Natural killer cell (primary cell): ENCODE data around the gene SNX30. TPM values are rescaled to one million over a fixed set of nuclear protein-coding genes. Genes with fewer than 3 reads are reported as not detected.

Experiments
- ATAC-seq, 3 donors: fragments of 150-1000 bp in 2 of 3; fragments of 200-7000 bp in 1 of 3; cut with Tn5 transposase; 1 replicate in 1 of 3; 2 replicates in 2 of 3; pipeline ENCODE4 v1.10.0; 2021; ENCODE audit warnings: mild to moderate bottlenecking in 2 of 3, moderate library complexity in 2 of 3
- DNase-seq, 2 donors: peaks; one replicate each; pipeline versions ENCODE4 v3.0.0 to v3.0.0-alpha.2; 2013 to 2021; ENCODE audit warnings: mixed read lengths in 1 of 2
- H3K27ac ChIP-seq: one replicate; pipeline ENCODE4 v1.5.1; 2013; ENCODE audit warnings: mild to moderate bottlenecking, low read length
- H3K27me3 ChIP-seq: one replicate; pipeline ENCODE4 v1.6.1; 2013; ENCODE audit warnings: low read length; ENCODE audit not compliant: control insufficient read depth, insufficient read depth
- H3K36me3 ChIP-seq: one replicate; pipeline ENCODE4 v1.6.1; 2013; ENCODE audit warnings: low read length; ENCODE audit not compliant: control insufficient read depth, insufficient read depth
- H3K4me1 ChIP-seq: one replicate; pipeline ENCODE4 v1.6.1; 2013; ENCODE audit warnings: low read length; ENCODE audit not compliant: control insufficient read depth, insufficient read depth
- H3K4me3 ChIP-seq: one replicate; pipeline ENCODE4 v1.5.1; 2013; ENCODE audit warnings: low read length
- H3K9me3 ChIP-seq: one replicate; pipeline ENCODE4 v1.6.1; 2013; ENCODE audit warnings: low read length; ENCODE audit not compliant: control insufficient read depth, insufficient read depth
- H3K27ac Mint-ChIP-seq, 2 donors: one replicate each; pipeline ENCODE4 v1.8.0; 2022; ENCODE audit warnings: mild to moderate bottlenecking in 2 of 2, mixed read lengths in 2 of 2, moderate library complexity in 1 of 2
- H3K27me3 Mint-ChIP-seq, 2 donors: one replicate each; pipeline ENCODE4 v1.8.0; 2022; ENCODE audit warnings: low read depth in 2 of 2, mixed read lengths in 2 of 2
- H3K36me3 Mint-ChIP-seq: one replicate; pipeline ENCODE4 v1.8.0; 2022; ENCODE audit warnings: mixed read lengths
- H3K4me1 Mint-ChIP-seq, 2 donors: one replicate each; pipeline ENCODE4 v1.8.0; 2022; ENCODE audit warnings: mixed read lengths in 2 of 2
- H3K4me3 Mint-ChIP-seq: one replicate; pipeline ENCODE4 v1.8.0; 2022; ENCODE audit warnings: mild to moderate bottlenecking, moderate library complexity, mixed read lengths
- H3K9me3 Mint-ChIP-seq, 2 donors: one replicate each; pipeline ENCODE4 v1.8.0; 2022; ENCODE audit warnings: mixed read lengths in 2 of 2
- WGBS: methylation state at CpG from one replicate; pipeline ENCODE4 v1.1.7; 2013; ENCODE audit warnings: missing lambda C conversion rate; ENCODE audit not compliant: insufficient coverage; 5-methylcytosine and 5-hydroxymethylcytosine counted together
- intact Hi-C: fragments of 100-400 bp; cut with micrococcal nuclease; formaldehyde crosslinking; loops from one replicate; pipeline ENCODE4 v1.14.2; 2022
- total RNA-seq, 4 donors: library from RNA; stranded (reverse); fragments of 120-200 nt in 1 of 4; gene quantifications; one replicate each; pipeline versions ENCODE4 v1.2.3 to v1.2.4, GENCODE V29; 2013 to 2022
- TF ChIP-seq, protein P1 (sequence below): fragments of 200-600 bp; IDR thresholded peaks from one replicate; pipeline ENCODE4 v1.8.0; 2022; ENCODE audit warnings: antibody characterized with exemption

SNX30 gene
- total RNA-seq, 3 donors from 2014 or later (not counting 1 experiment from before 2014, with no cell fraction given), result 8.5 to 10.5 (median 9.3) TPM

DNA sequence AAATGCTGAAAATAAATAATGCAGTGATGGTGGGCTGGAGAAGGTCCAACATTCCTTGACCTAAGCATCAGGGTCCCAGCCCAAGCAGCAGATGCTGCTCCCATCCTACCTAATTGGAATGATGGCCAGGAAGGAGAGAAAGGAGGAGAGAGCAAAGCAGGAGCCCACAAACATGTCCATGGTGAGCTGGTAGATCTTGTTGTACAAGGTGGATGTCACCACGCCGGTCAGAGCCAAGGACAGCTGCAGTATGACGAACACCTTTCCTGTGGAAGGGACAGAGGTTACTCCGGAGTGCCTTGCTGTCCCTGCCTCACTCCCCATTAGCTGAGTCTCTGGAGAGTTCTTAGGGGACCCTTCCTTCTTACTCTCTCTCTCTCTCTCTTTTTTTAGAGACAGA lies 135.8 kb downstream of the SNX30 start:
- no peak for ATAC-seq
- intact Hi-C loops, result no loop called here

DNA sequence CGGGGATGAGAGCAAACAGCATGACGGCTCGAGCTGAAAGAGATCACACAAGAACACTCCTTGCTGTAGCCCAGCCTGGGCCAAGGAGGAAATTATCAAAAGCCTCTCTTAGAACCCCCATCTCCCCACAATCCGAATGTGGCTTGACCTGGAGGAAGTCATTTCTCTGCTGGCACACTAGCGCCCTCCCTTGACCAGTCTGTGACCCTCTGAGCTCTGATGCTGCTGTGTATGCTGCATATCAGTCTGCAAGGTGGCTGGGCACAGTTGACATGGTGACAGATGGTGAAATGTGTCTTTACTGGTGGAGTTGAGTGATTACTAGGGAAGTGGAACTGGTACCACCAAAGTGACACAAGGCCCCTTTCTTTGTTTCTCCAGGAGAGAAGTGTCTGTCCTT lies 136.8 kb downstream of the SNX30 start:
- TF ChIP-seq, protein P1, sequence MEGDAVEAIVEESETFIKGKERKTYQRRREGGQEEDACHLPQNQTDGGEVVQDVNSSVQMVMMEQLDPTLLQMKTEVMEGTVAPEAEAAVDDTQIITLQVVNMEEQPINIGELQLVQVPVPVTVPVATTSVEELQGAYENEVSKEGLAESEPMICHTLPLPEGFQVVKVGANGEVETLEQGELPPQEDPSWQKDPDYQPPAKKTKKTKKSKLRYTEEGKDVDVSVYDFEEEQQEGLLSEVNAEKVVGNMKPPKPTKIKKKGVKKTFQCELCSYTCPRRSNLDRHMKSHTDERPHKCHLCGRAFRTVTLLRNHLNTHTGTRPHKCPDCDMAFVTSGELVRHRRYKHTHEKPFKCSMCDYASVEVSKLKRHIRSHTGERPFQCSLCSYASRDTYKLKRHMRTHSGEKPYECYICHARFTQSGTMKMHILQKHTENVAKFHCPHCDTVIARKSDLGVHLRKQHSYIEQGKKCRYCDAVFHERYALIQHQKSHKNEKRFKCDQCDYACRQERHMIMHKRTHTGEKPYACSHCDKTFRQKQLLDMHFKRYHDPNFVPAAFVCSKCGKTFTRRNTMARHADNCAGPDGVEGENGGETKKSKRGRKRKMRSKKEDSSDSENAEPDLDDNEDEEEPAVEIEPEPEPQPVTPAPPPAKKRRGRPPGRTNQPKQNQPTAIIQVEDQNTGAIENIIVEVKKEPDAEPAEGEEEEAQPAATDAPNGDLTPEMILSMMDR, result no peak
- peak in 1 of 3 donors; percentile 38 for ATAC-seq
- H3K27me3 Mint-ChIP-seq, result peaks cover 14 to 25% of the 10 kb centered on the region in 2 donors
- Histone ChIP-seq H3K4me1 (peaks cover 8% of the 10 kb centered on the region), H3K36me3 (no peaks in the 10 kb centered on the region), H3K27ac (no peak overlapping the region), H3K27me3 (peaks cover 8% of the 10 kb centered on the region), H3K4me3 (no peak overlapping the region), H3K9me3 (no peaks in the 10 kb centered on the region)
- no peak overlapping the region for H3K27ac Mint-ChIP-seq
- H3K36me3 Mint-ChIP-seq, result no peaks in the 10 kb centered on the region
- no peaks in the 10 kb centered on the region for H3K9me3 Mint-ChIP-seq
- 55% methylated on average over 5 of the region's 5 CpGs for WGBS
- H3K4me3 Mint-ChIP-seq, result no peak overlapping the region
- intact Hi-C loops, result no loop called here
- DNase-seq, result no peak
- no peaks in the 10 kb centered on the region for H3K4me1 Mint-ChIP-seq

More for the DNA sequence above, 135.8 kb downstream of the SNX30 start:
- no peaks in the 10 kb centered on the region for H3K9me3 Mint-ChIP-seq
- Histone ChIP-seq H3K27me3 (peaks cover 5% of the 10 kb centered on the region), H3K36me3 (no peaks in the 10 kb centered on the region), H3K27ac (no peak overlapping the region), H3K9me3 (no peaks in the 10 kb centered on the region), H3K4me3 (no peak overlapping the region), H3K4me1 (peaks cover 7% of the 10 kb centered on the region)
- WGBS, result 97% methylated on average over 4 of the region's 4 CpGs
- H3K4me1 Mint-ChIP-seq, result no peaks in the 10 kb centered on the region
- H3K27me3 Mint-ChIP-seq, result peaks cover 10 to 15% of the 10 kb centered on the region in 2 donors
- no peak overlapping the region for H3K4me3 Mint-ChIP-seq
- no peaks in the 10 kb centered on the region for H3K36me3 Mint-ChIP-seq
- no peak for DNase-seq
- no peak overlapping the region for H3K27ac Mint-ChIP-seq
- TF ChIP-seq, protein P1, result no peak

DNA sequence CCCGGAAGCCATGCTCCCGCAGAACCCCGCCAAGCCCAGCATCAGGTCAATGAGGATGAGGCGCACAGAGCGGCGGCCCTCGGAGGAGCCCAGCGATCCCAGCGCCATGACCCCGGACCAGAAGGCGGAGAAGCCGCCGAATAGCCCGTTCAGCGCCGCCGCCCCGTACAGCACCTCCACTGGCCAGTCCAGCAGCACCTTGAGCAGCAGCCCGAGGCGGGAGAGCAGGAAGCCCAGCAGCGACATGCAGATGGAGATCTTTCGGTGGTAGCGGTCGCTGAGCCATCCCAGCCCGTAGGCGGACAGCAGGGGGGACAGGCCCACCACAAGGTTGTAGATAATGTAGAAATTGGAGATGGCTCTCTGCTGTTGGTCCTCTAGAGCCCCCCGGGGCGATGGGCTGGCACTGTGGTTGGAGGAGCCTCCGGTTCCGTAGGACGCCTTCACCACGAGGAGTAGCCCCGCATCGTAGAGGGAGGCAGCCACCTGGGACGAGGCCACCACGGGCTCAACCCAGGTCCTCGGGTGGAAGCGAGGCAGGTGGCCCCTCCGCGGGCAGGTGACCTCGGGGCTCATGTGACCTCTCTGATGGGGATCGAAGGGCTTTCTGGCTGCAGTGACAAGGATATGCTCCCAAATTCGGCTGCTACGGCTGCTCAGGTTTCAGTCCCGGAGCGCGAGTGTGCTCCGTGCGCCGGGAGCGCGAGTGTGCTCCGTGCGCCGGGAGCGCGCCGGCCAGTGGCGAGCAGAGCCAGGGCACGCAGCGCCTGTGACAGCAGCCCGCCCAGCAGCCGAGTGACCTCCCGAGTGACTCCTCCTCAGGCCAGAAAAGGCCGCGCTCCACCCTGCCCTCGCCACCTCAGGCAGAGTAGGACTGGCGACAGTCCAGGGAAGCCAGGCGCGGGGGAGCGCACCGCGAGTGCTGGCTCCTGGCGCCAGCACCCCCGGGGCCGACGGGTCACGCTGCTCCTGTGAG lies 139.8 kb downstream of the SNX30 start, which contains the start of gene SLC46A2:
Gene SLC46A2 (minus strand): TSS at position 771 of the 976 bp plus-strand sequence. CDS start 195 bp downstream, at position 576.
- no peak within 1 kb of the TSS for H3K27ac ChIP-seq

More for the DNA sequence above, 139.8 kb downstream of the SNX30 start, which contains the start of gene SLC46A2:
- Mint-ChIP-seq H3K27me3 (peaks cover 11 to 44% of the 10 kb centered on the region in 2 donors), H3K4me1 (no peaks in the 10 kb centered on the region), H3K9me3 (no peaks in the 10 kb centered on the region), H3K27ac (no peak within 1 kb of the TSS), H3K4me3 (no peak within 1 kb of the TSS), H3K36me3 (no peaks in the 10 kb centered on the region)
- Histone ChIP-seq H3K27me3 (peaks cover 8% of the 10 kb centered on the region), H3K4me3 (no peak within 1 kb of the TSS), H3K9me3 (no peaks in the 10 kb centered on the region), H3K36me3 (no peaks in the 10 kb centered on the region), H3K4me1 (peaks cover 10% of the 10 kb centered on the region)
- TF ChIP-seq, protein P1, result no peak
- WGBS, result 21% methylated on average over 78 of the region's 78 CpGs
- intact Hi-C loops, result no loop called here
- no peak for ATAC-seq
- DNase-seq, result no peak
